Neural progenitor cell (in vitro differentiated cells): Measurements from ENCODE around the gene IRS2. TPM values are rescaled to one million over a fixed set of nuclear protein-coding genes. Genes with fewer than 3 reads are reported as not detected.

ENCODE experiments used
- DNase-seq: peaks from one replicate; pipeline ENCODE4 v3.0.0-alpha.2; 2016; ENCODE audit warnings: low spot score
- H2AFZ ChIP-seq: fragments of 200-600 bp; sonication (generic); replicated peaks from 2 replicates; pipeline ENCODE4 v1.6.1; 2016; ENCODE audit warnings: antibody characterized with exemption
- H3F3A ChIP-seq: fragments of 200-600 bp; sonication (generic); 2 replicates; pipeline ENCODE4 v1.6.1; 2016; ENCODE audit warnings: antibody characterized with exemption, low read depth
- H3K27ac ChIP-seq: fragments of 200-600 bp; sonication (generic); 2 replicates; pipeline ENCODE4 v1.5.1; 2016; ENCODE audit warnings: mild to moderate bottlenecking
- H3K27me3 ChIP-seq: fragments of 200-600 bp; sonication (generic); 2 replicates; pipeline ENCODE4 v1.6.1; 2016; ENCODE audit warnings: mild to moderate bottlenecking, moderate library complexity
- H3K36me3 ChIP-seq: fragments of 200-600 bp; sonication (generic); 2 replicates; pipeline ENCODE4 v1.5.1; 2016
- H3K4me1 ChIP-seq: fragments of 200-600 bp; sonication (generic); 2 replicates; pipeline ENCODE4 v1.6.1; 2016; ENCODE audit warnings: mixed run types
- H3K4me2 ChIP-seq: fragments of 200-600 bp; sonication (generic); 2 replicates; pipeline ENCODE4 v1.6.1; 2016
- H3K4me3 ChIP-seq: fragments of 200-600 bp; sonication (generic); 2 replicates; pipeline ENCODE4 v1.5.1; 2016
- H3K79me2 ChIP-seq: fragments of 200-600 bp; sonication (generic); 2 replicates; pipeline ENCODE4 v1.6.1; 2016; ENCODE audit warnings: low read depth
- H3K9ac ChIP-seq: fragments of 200-600 bp; sonication (generic); 2 replicates; pipeline ENCODE4 v1.6.1; 2016
- H3K9me3 ChIP-seq: fragments of 200-600 bp; sonication (generic); 2 replicates; pipeline ENCODE4 v1.5.1; 2016; ENCODE audit warnings: low read depth
- H4K20me1 ChIP-seq: fragments of 200-600 bp; sonication (generic); 2 replicates; pipeline ENCODE4 v1.6.1; 2016; ENCODE audit warnings: low read depth
- H3K27ac Mint-ChIP-seq: 3 replicates; pipeline ENCODE4 v1.8.0; 2021; ENCODE audit warnings: mixed read lengths
- H3K27me3 Mint-ChIP-seq: 2 replicates; pipeline ENCODE4 v1.8.0; 2022; ENCODE audit warnings: low read depth, mild to moderate bottlenecking, inconsistent platforms, moderate library complexity, mixed read lengths; ENCODE audit not compliant: insufficient read depth
- H3K36me3 Mint-ChIP-seq: 3 replicates; pipeline ENCODE4 v1.8.0; 2021; ENCODE audit warnings: mixed read lengths
- H3K4me1 Mint-ChIP-seq: 3 replicates; pipeline ENCODE4 v1.8.0; 2021; ENCODE audit warnings: mixed read lengths
- H3K4me3 Mint-ChIP-seq: 3 replicates; pipeline ENCODE4 v1.8.0; 2021; ENCODE audit warnings: mild to moderate bottlenecking, moderate library complexity, mixed read lengths
- H3K9me3 Mint-ChIP-seq: 3 replicates; pipeline ENCODE4 v1.8.0; 2020; ENCODE audit warnings: mixed read lengths
- EZH2 ChIP-seq: fragments of 200-600 bp; sonication (generic); IDR thresholded peaks from 2 replicates; pipeline ENCODE4 v1.6.1; 2017; ENCODE audit warnings: antibody characterized with exemption, mild to moderate bottlenecking, moderate library complexity
- EZH2phosphoT487 ChIP-seq: fragments of 200-600 bp; sonication (generic); IDR thresholded peaks from 2 replicates; pipeline ENCODE4 v1.6.1; 2017; ENCODE audit warnings: antibody characterized with exemption
- total RNA-seq: library from RNA; depleted of rRNA; stranded (reverse); fragments of >200 nt; gene quantifications from 2 replicates; pipeline ENCODE4 v1.2.3, GENCODE V29; 2015; ENCODE audit warnings: low replicate concordance
- TF ChIP-seq, protein P1 (sequence below): fragments of 200-600 bp; sonication (generic); IDR thresholded peaks from 2 replicates; pipeline ENCODE4 v1.5.1; 2017; ENCODE audit warnings: antibody characterized with exemption, mild to moderate bottlenecking

IRS2 gene, protein sequence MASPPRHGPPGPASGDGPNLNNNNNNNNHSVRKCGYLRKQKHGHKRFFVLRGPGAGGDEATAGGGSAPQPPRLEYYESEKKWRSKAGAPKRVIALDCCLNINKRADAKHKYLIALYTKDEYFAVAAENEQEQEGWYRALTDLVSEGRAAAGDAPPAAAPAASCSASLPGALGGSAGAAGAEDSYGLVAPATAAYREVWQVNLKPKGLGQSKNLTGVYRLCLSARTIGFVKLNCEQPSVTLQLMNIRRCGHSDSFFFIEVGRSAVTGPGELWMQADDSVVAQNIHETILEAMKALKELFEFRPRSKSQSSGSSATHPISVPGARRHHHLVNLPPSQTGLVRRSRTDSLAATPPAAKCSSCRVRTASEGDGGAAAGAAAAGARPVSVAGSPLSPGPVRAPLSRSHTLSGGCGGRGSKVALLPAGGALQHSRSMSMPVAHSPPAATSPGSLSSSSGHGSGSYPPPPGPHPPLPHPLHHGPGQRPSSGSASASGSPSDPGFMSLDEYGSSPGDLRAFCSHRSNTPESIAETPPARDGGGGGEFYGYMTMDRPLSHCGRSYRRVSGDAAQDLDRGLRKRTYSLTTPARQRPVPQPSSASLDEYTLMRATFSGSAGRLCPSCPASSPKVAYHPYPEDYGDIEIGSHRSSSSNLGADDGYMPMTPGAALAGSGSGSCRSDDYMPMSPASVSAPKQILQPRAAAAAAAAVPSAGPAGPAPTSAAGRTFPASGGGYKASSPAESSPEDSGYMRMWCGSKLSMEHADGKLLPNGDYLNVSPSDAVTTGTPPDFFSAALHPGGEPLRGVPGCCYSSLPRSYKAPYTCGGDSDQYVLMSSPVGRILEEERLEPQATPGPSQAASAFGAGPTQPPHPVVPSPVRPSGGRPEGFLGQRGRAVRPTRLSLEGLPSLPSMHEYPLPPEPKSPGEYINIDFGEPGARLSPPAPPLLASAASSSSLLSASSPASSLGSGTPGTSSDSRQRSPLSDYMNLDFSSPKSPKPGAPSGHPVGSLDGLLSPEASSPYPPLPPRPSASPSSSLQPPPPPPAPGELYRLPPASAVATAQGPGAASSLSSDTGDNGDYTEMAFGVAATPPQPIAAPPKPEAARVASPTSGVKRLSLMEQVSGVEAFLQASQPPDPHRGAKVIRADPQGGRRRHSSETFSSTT (N-terminal part only)
- 4.2 and 7.2 TPM in 2 replicates for total RNA-seq

DNA sequence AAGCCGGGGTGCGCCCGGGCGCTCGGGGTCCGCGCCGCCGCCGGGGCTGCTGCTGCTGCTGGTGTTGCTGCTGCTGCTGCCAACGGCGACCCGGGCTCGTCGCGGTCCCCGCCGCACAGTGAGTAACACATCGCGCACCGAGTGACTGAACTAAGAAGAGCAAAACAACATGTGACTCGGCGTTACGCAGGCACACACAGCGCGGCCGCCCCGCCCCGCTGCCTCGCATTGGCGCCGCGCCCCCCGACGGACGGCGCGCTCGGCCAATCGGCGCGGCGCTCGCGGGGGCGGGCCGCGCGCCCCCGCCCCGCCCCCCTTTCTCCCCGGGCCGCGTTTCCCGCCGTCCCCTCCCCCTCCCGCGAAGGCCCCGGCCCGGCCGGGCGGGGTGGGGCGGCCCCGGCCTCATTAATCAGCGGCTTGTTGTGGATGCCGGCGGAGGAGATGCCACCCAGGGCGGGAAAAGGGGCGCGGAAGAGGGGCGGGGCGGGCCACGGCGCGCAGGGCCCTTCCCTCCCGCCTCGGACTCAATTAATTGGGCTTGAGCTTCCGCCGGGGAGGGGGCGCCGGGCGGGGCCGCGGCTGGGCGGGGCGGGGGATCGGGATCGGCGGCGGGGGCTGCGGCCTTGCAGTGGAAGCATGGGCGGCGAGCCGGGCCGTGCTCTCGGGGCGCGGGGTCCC, at the start of gene IRS2:
Gene IRS2, minus strand, starts transcription at position 127 of the 678 bp plus-strand sequence. CDS start 530 bp downstream, outside the sequence.
- Histone ChIP-seq H3K27me3 (peaks cover 27% of the 10 kb centered on the region), H3K4me3 (peak within 1 kb of the TSS; percentile 95), H4K20me1 (peaks cover 30% of the 10 kb centered on the region), H3K79me2 (peaks cover 27% of the 10 kb centered on the region), H3K36me3 (no peaks in the 10 kb centered on the region), H2AFZ (peak within 1 kb of the TSS; percentile 94), H3K9me3 (no peaks in the 10 kb centered on the region), H3K4me2 (peak within 1 kb of the TSS; percentile 98), H3F3A (peaks cover 21% of the 10 kb centered on the region), H3K4me1 (peaks cover 8% of the 10 kb centered on the region), H3K9ac (peak within 1 kb of the TSS; percentile 55), H3K27ac (peak within 1 kb of the TSS; percentile 59)
- Mint-ChIP-seq H3K9me3 (no peaks in the 10 kb centered on the region), H3K36me3 (peaks cover 4% of the 10 kb centered on the region), H3K4me1 (peaks cover 11% of the 10 kb centered on the region), H3K4me3 (peak within 1 kb of the TSS; percentile 91), H3K27me3 (no peaks in the 10 kb centered on the region), H3K27ac (no peak within 1 kb of the TSS)
- DNase-seq: peak; percentile 98
- TF ChIP-seq EZH2 (no peak), EZH2phosphoT487 (no peak)
- TF ChIP-seq, protein P1, sequence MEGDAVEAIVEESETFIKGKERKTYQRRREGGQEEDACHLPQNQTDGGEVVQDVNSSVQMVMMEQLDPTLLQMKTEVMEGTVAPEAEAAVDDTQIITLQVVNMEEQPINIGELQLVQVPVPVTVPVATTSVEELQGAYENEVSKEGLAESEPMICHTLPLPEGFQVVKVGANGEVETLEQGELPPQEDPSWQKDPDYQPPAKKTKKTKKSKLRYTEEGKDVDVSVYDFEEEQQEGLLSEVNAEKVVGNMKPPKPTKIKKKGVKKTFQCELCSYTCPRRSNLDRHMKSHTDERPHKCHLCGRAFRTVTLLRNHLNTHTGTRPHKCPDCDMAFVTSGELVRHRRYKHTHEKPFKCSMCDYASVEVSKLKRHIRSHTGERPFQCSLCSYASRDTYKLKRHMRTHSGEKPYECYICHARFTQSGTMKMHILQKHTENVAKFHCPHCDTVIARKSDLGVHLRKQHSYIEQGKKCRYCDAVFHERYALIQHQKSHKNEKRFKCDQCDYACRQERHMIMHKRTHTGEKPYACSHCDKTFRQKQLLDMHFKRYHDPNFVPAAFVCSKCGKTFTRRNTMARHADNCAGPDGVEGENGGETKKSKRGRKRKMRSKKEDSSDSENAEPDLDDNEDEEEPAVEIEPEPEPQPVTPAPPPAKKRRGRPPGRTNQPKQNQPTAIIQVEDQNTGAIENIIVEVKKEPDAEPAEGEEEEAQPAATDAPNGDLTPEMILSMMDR: no peak

DNA sequence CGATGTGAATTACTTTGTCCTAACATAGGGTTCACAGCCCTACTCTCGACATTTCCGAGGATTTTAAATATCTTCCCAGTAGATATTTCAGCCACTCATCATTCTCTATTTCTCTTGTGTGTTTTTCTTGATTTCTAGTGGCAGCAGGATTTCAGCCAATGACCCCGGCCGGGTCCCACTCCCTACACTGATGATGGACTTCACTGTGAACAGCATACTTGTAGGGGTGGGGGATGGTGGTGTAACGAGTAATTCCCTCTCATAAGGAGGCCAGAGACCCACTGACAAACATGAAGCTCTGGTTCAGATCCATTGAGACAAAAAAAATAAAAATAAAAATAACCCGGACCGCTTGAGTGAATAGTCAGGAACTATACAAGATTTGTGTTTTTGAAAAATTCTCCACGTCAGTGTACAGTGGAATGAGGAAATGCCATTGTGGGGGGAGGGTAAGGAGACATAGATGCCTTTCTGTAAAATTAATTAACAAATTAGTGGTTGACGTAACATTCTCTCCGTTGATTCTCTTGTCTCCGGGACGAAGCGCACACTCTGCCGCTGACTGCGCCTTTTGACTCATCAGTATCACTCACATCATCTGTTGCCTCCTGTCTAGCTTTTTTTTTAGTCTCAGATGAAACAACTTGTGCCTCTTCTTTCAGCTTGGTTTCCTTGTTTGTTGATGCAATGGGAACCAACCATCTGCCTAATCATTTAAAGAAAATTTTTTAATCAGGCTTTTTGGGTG, 48.8 kb upstream of the IRS2 start:
- Mint-ChIP-seq H3K4me1 (peaks cover 11% of the 10 kb centered on the region), H3K27me3 (peaks cover 13% of the 10 kb centered on the region), H3K27ac (no peak overlapping the region), H3K9me3 (peaks cover 4% of the 10 kb centered on the region), H3K36me3 (no peaks in the 10 kb centered on the region), H3K4me3 (no peak overlapping the region)
- Histone ChIP-seq H3K79me2 (no peaks in the 10 kb centered on the region), H3K4me2 (no peak overlapping the region), H3K36me3 (no peaks in the 10 kb centered on the region), H3K27me3 (no peaks in the 10 kb centered on the region), H3F3A (no peaks in the 10 kb centered on the region), H3K27ac (no peak overlapping the region), H3K4me1 (peaks cover 5% of the 10 kb centered on the region), H3K9ac (no peak overlapping the region), H3K4me3 (no peak overlapping the region), H2AFZ (no peak overlapping the region), H3K9me3 (no peaks in the 10 kb centered on the region), H4K20me1 (no peaks in the 10 kb centered on the region)
- no peak for DNase-seq
- TF ChIP-seq, protein P1: no peak
- no peak for TF ChIP-seq EZH2
- no peak for TF ChIP-seq EZH2phosphoT487

DNA sequence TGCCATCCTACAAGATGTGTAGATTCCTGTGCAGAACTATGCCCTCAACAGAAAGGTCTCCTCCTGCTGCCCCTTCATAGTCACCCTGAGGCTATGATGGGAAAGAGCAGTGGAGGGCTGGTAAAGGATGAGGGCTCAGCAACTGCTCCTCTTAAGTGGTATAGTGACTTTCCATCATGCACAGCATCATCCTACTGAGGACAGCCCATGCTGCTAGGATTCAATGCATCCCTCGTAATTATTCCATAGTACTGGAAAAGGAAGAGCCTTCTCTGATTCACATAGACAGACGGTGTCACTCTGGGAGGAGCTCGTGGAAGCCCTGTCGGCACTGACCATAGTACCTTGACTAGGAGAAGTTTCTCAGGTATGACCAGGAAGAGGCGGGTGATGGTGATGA, 47.6 kb upstream of the IRS2 start:
- H3K4me3 Mint-ChIP-seq: no peak overlapping the region
- Histone ChIP-seq H3K4me2 (no peak overlapping the region), H3K36me3 (no peaks in the 10 kb centered on the region), H3K4me1 (no peaks in the 10 kb centered on the region), H3K27ac (no peak overlapping the region), H3K27me3 (no peaks in the 10 kb centered on the region), H2AFZ (no peak overlapping the region), H3K9ac (no peak overlapping the region), H3K4me3 (no peak overlapping the region), H4K20me1 (no peaks in the 10 kb centered on the region), H3K79me2 (no peaks in the 10 kb centered on the region), H3F3A (no peaks in the 10 kb centered on the region), H3K9me3 (no peaks in the 10 kb centered on the region)
- TF ChIP-seq, protein P1: no peak
- TF ChIP-seq EZH2 (no peak), EZH2phosphoT487 (no peak)
- DNase-seq: no peak
- no peaks in the 10 kb centered on the region for H3K36me3 Mint-ChIP-seq
- peaks cover 6% of the 10 kb centered on the region for H3K9me3 Mint-ChIP-seq
- H3K4me1 Mint-ChIP-seq: peaks cover 4% of the 10 kb centered on the region
- peaks cover 7% of the 10 kb centered on the region for H3K27me3 Mint-ChIP-seq
- no peak overlapping the region for H3K27ac Mint-ChIP-seq
